ENCODE measurements around the gene HOXB7.

The HOXB7 gene

DNA sequence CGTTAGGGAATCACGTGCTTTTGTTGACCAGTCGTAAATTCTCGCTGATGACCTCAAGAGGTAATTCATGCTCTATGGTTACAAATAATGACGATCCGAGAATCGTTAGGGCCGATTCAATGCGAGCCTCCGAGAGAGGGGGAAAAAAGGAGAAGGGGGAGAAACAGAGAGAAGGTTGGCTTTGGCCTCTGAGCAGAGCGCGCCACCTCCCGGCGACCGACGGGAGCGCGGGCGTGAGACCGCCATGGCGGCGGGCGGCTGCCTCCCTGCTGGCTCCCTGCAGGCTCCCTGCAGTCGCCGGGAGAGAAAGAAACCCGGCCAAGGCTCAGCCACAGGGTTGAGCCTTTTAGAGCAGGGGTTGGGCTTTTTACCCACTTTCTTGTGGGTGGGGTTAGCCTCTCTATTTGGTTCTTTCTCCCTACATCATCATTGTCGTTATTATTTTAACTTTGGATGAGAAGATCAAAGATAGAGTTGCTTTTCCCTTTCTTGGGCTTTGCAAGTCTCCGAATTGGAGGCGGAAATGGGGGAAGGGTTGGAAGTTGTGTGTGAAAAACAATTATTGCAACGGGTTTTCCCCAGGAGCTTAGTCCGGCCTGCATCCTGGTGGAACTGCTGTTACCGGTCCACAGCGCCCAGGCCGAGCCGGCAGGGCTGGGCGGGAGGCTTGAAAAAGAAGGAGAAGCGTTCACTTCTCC, 16.8 kb downstream of the HOXB7 start:
- intact Hi-C loops (cut with DNase I; ENCODE audit: low total_unique reads): no loop called here
- peak in 1 of 2 donors; percentile 47 for DNase-seq
- Histone ChIP-seq H3K4me3 (peak overlapping the region; percentile 10 to 40), H3K27ac (no peak overlapping the region), H3K27me3 (peaks cover 0 to 94% of the 10 kb centered on the region in 2 donors), H3K4me1 (peaks cover 0 to 40% (median 25%) of the 10 kb centered on the region in 4 donors), H3K9me3 (no peaks in the 10 kb centered on the region), H3K36me3 (no peaks in the 10 kb centered on the region)
- TF ChIP-seq, protein P1, sequence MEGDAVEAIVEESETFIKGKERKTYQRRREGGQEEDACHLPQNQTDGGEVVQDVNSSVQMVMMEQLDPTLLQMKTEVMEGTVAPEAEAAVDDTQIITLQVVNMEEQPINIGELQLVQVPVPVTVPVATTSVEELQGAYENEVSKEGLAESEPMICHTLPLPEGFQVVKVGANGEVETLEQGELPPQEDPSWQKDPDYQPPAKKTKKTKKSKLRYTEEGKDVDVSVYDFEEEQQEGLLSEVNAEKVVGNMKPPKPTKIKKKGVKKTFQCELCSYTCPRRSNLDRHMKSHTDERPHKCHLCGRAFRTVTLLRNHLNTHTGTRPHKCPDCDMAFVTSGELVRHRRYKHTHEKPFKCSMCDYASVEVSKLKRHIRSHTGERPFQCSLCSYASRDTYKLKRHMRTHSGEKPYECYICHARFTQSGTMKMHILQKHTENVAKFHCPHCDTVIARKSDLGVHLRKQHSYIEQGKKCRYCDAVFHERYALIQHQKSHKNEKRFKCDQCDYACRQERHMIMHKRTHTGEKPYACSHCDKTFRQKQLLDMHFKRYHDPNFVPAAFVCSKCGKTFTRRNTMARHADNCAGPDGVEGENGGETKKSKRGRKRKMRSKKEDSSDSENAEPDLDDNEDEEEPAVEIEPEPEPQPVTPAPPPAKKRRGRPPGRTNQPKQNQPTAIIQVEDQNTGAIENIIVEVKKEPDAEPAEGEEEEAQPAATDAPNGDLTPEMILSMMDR (IDR thresholded peaks at IDR 0.05): peak; percentile 89 to 92

DNA sequence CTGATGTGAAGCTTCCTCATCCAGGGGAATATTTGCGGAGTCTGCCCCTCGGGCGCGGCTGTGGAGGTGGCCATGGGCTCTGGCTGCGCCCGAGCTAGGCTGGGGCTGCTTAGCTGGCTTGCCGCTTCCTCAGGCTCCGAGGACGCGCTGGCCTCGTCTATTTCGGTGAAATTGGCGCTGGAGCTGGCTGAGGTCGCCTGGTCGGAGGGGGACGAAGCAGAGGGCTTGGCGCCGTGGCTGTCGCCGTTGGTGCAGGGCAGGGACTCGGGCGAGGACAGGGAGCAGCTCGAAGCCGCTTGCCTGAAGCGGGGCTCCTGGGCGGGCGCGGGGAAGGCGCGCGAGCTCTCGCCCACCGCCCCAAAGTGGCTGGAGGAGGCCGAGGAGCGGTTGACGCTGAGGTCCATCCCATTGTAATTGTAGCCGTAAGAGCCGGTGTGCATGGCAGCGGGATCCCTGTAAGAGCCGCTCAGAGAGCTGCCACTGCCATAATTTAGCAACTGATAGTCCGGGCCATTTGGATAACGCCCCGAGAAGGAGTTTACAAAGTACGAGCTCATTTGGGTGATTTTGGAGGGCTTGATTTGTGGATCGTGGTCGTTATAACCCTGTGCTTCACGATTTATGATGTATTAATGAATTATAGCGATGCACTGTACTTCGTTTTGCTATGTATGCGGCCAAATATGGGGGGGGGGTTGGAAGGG, 17.5 kb downstream of the HOXB7 start, which contains the start of gene HOXB5:
Gene HOXB5, minus strand, starts transcription at position 654 of the 704 bp plus-strand sequence. Its CDS starts 97 bp downstream, at position 557.
- Histone ChIP-seq H3K27me3 (peaks cover 0 to 94% of the 10 kb centered on the region in 2 donors), H3K4me1 (peaks cover 0 to 38% (median 24%) of the 10 kb centered on the region in 4 donors), H3K27ac (no peak within 1 kb of the TSS), H3K36me3 (no peaks in the 10 kb centered on the region), H3K9me3 (no peaks in the 10 kb centered on the region), H3K4me3 (peak within 1 kb of the TSS; percentile 10 to 40)
- DNase-seq: no peak
- TF ChIP-seq, protein P1 (IDR thresholded peaks at IDR 0.05): no peak
- intact Hi-C loops (cut with DNase I; ENCODE audit: low total_unique reads): no loop called here

DNA sequence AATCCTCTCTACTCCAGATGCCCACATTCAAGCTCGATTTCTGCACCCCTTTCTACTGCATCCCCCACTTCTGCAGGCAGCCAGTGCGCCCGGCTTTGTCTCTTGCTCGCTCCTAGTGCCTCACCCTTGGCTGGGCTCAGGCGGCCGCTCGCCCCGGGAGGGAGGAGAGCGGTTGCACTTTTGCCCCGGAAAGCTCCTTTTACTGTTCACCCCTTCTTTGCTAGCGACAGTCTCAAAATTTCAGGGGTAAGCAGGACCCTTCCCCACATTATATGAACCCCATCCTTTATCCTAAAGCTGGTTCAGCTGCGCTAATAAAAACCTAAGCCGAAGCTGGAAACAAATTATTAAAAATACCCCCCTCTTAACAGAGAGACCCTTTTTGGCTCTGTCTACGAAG, 18.2 kb downstream of the HOXB7 start:
- TF ChIP-seq, protein P1 (IDR thresholded peaks at IDR 0.05): no peak
- H3K4me1 ChIP-seq: peaks cover 0 to 30% (median 17%) of the 10 kb centered on the region in 4 donors
- H3K27ac ChIP-seq: no peak overlapping the region
- intact Hi-C loops (cut with DNase I; ENCODE audit: low total_unique reads): no loop called here
- H3K27me3 ChIP-seq: peaks cover 0 to 94% of the 10 kb centered on the region in 2 donors
- no peaks in the 10 kb centered on the region for H3K9me3 ChIP-seq
- no peak for DNase-seq
- H3K4me3 ChIP-seq: no peak overlapping the region
- H3K36me3 ChIP-seq: no peaks in the 10 kb centered on the region

DNA sequence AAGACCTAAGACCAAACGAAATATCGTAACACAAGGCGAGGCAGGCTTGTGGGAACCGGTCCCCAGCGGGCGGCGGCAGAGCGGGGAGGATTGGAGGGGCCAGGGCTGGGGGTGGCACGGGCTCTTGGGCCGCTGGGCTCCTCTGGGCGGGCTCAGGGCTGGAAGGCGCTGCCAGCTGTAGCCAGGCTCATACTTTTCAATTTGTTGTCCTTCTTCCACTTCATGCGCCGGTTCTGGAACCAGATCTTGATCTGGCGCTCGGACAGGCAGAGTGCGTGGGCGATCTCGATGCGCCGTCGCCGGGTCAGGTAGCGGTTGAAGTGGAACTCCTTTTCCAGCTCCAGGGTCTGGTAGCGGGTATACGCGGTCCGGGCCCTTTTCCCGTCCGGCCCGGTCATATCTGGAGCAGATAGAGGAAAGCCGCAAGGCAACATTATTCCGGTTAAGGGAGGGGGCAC, 18.7 kb downstream of the HOXB7 start:
- TF ChIP-seq, protein P1 (IDR thresholded peaks at IDR 0.05): no peak
- Histone ChIP-seq H3K27me3 (peaks cover 0 to 94% of the 10 kb centered on the region in 2 donors), H3K4me3 (no peak overlapping the region), H3K27ac (no peak overlapping the region), H3K36me3 (no peaks in the 10 kb centered on the region), H3K4me1 (peaks cover 0 to 26% (median 12%) of the 10 kb centered on the region in 4 donors), H3K9me3 (no peaks in the 10 kb centered on the region)
- no peak for DNase-seq
- intact Hi-C loops (cut with DNase I; ENCODE audit: low total_unique reads): no loop called here

DNA sequence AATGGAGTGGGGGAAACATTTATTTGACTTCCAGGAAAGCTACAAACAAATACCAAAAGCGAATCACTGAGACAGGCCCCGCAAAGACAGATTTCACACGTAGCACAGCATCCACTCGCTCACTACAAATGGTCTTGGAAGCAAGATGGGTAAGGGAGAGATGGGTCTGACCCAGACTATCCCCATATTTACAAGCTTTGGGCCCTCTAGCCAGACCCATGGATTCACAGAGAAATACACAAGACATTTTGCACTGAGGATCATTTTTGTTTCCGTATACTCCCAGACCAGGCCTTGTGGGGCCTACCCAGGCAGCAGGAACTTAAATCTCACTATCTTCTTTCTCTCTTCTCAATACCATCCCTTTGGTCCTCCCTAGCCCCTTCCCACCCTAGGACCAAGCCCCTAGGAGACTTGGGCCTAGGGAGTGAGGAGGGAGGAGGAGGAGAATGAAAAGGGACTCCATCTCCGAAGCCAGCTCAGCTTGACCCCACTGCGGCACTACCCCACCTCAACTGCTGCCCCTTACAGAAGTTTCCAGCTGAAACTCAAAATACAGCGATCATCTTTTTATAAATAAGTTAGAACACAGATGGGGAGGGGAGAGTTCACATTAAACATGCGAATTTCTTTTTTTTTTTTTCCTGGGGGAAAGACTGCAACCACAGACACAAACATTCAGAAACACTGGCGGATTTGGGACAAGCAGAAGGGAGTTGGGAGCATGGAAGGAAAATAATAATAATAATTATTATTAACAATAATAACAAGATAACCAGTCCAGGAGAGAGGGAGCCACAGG, 19.4 kb downstream of the HOXB7 start:
- no peaks in the 10 kb centered on the region for H3K36me3 ChIP-seq
- no peak for DNase-seq
- peaks cover 0 to 92% of the 10 kb centered on the region in 2 donors for H3K27me3 ChIP-seq
- TF ChIP-seq, protein P1 (IDR thresholded peaks at IDR 0.05): no peak
- H3K9me3 ChIP-seq: no peaks in the 10 kb centered on the region
- no peak overlapping the region for H3K4me3 ChIP-seq
- peaks cover 0 to 23% (median 12%) of the 10 kb centered on the region in 4 donors for H3K4me1 ChIP-seq
- intact Hi-C loops (cut with DNase I; ENCODE audit: low total_unique reads): no loop called here
- no peak overlapping the region for H3K27ac ChIP-seq
